HG02763 (cell line): ENCODE data around the gene CAMKK1.

ENCODE experiments used
- ATAC-seq: cut with Tn5 transposase; IDR thresholded peaks from one replicate; pipeline ENCODE4 v1.9.1; 2021; ENCODE audit warnings: mild to moderate bottlenecking, moderate library complexity; ENCODE audit not compliant: unreplicated experiment

Gene CAMKK1

DNA sequence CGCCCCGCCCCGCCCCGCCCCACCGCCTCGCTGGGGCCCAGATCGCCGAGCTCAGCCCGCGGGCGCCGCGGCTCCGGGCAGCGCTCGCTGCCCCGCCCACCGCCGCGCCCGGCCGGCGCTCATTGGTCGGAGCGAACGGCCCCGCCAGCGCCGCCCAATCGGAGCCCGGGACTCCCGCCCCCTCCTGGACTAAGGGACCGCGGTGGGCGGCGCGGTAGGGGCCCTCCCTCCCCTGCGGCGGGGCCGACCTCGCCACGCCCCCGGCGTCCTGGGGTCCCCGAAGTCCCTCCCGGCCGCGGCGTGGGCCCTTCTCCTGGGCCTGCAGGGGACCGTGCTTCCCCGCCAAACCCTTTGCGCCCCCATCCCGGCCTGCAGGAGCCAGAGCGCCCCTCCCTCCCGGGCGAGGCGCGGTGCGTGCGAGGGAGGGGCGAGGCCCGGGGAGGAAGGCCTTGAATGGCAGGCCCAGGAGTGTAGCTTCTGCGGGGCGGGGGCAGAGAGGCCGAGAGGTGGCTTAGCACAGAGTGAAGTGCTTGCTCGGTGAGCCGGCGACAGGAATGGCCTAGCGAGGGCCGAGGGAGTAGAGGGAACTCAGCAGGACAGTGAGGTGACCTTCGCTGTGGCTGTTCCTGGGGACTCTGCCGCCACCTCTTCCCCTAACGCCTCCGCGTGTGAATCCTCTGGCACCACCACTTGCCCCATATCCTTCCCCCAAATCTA, at the start of gene CAMKK1:
TSS of gene CAMKK1 (minus strand) at position 51 of the 717 bp plus-strand sequence. CDS start 7,366 bp downstream, outside the sequence.
- peak; percentile 85 for ATAC-seq

- no peak for ATAC-seq
Measured at GRCh38 chr17:3940965-3941698, 48.3 kb upstream of the CAMKK1 start.

GRCh38 chr17:3937359-3937758, 44.5 kb upstream of the CAMKK1 start:
- no peak for ATAC-seq

DNA sequence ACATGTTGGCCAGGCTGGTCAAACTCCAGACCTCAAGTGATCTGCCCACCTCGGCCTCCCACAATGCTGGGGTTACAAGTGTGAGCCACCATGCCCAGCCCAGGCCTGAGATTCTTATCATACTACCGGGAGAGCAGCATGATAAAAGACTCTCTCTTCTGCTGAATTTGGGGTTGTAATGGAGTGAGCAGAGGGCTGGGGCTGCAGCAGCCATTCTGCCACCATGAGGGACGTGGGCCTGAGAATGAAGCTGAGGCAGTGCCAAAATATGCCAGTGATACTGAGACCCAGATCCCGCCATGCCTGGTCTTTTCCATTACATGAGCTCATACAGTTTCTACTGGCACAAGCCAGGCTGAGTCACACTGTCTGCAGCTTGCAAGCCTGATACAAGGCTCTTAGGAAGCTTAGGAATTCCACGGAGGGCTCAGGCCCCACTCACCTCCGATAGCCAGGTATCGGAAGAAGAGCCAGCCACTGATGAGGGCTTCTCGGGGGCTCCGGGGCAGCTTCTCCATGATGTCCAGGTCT, 43.0 kb upstream of the CAMKK1 start:
- ATAC-seq = no peak

GRCh38 chr17:3935140-3935542, 42.3 kb upstream of the CAMKK1 start:
- no peak for ATAC-seq

DNA sequence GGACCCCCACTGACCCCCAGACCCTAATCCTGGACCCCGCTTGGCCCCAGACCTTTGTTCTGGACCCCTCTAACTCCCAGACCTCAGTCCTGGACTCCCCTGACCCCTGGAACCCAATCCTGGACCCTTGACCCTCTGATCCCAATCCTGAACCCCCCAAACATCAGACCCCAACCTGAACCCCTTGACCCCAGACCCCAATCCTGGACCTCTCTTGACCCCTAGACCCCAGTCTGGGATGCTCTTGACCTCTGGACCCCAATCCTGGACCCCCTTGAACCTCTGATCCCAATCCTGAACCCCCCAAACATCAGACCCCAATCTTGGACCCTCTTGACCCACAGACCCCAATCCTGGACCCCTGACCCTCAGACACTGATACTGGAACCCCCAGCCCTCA, 36.9 kb upstream of the CAMKK1 start:
- no peak for ATAC-seq

- no peak for ATAC-seq
Measured at GRCh38 chr17:3929181-3929580, 36.3 kb upstream of the CAMKK1 start.

- ATAC-seq = no peak
Measured at GRCh38 chr17:3928406-3928805, 35.6 kb upstream of the CAMKK1 start.

DNA sequence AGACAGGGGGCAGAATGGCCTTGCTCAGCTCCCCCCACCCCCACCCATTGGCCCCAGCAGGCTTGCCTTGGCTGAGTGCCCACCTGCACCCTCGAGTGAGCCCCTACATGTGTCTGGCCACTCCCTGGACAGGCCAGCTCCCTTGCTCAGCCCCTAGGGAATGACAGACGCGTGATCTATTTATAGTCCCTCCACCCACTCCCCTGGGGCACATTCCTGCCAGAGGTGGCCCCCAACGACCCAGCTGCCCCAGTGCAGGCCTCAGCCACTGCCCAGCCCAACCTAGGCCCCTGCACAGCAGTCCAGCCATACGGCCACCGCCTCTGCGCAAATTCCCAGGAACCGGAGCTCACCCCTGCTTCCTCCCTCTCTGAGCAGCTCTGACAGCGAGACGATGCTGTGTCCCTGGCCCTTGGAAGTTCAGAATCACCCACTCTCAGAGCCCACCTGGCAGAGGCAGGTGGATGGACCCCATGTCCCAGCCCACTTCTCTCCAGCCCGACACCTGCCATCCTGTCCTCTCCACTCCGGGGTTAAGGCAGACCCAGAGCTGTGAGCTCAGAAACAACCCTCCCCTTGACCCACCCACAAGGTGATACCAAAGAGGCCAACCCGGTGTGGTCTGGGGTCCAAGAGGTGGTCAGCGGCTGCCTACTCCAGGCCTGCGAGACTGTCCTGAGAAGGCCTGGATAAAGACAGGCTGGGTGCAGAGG, 34.9 kb upstream of the CAMKK1 start:
- no peak for ATAC-seq

GRCh38 chr17:3926860-3927627, 34.2 kb upstream of the CAMKK1 start:
- ATAC-seq = no peak

GRCh38 chr17:3925684-3926485, 33.0 kb upstream of the CAMKK1 start:
- no peak for ATAC-seq

DNA sequence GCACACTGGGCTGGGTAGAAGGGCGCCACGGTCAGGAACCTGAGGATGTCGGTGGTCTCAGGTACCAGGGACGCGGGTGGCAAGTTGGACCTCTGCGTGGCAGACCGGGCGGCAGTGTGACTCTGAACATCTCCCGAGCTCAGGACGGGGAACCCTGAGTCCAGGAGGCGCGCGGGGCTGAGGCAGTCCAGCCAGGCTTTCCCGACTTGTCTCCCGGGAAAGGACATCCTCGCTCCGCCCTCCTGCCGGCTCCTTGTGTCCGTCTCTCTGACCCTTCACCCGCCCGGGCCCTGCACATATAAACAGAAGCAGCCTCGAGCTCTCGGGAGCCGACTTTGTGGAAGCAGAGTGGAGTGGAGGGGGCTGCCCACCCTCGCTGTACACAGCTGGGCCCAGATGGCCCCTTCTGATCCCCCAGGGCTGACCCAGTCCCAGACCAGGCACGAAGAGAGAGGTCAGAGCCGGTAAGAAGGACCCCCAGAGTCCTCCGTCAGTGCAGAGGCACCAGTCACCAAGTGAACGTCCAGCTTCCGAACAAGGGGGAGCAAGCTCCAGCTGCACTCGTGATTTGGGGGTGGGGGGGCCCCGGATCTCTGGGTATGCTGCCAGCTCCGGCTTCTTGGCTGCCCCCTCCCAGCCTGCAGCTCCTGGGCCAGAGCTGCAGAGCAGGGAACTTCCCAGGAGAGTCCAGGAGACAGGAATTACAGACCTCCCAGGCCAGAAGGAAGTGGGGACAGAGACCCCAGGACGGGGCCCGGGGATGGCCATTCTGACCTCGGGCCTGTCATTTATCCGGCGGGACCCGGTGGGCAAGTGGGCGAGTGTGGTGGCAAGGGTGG, 31.9 kb upstream of the CAMKK1 start:
- no peak for ATAC-seq

- no peak for ATAC-seq
Measured at GRCh38 chr17:3923466-3924190, 30.8 kb upstream of the CAMKK1 start.

DNA sequence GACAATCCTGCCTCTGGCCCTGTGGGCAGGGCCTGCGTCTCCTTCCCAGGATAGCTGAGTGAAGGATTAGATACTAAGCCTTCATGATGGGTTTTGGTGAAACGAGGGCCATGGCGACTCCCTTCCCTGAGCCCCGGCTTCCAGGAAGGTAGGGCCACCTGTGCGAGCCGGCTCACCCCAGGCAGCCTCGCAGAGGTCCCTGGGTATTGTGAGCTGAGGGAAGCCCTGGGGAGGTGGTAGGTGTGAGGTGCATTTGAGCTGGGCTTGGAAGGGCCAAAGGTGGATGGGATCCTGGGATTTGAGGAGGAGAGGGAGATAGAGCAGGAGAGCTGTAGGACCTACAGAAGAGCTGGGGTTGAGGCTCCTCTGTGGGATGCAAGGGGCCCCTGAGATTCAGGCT, 29.9 kb upstream of the CAMKK1 start:
- no peak for ATAC-seq

GRCh38 chr17:3921502-3922319, 28.9 kb upstream of the CAMKK1 start:
- no peak for ATAC-seq

DNA sequence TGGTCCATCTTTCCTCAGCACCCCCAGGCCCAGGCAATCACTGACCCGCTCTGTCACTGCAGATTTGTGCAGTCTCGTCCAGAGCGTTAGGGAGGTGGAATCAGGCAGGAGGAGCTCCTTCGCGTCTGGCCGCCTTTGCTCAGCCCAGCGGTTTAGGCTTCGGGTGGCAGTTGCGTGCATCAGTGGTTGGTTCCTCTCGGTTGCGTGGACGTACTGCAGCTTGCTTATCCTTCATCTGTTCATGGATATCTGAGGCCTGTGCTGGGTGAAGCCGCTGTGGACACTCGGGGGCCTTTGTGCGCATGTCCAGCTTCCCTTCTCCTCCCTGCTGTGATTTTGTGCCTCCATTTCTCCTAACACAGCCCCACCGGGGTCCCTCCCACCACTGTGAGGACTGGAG, 28.2 kb upstream of the CAMKK1 start:
- ATAC-seq = no peak

GRCh38 chr17:3919123-3919624, 26.3 kb upstream of the CAMKK1 start:
- no peak for ATAC-seq
